ENCODE measurements around the gene GRAMD1A.

The GRAMD1A gene

GRCh38 chr19:35030257-35031071 lies 30.3 kb downstream of the GRAMD1A start, which contains the start of gene SCN1B (continued):
- TF ChIP-seq, protein P1, sequence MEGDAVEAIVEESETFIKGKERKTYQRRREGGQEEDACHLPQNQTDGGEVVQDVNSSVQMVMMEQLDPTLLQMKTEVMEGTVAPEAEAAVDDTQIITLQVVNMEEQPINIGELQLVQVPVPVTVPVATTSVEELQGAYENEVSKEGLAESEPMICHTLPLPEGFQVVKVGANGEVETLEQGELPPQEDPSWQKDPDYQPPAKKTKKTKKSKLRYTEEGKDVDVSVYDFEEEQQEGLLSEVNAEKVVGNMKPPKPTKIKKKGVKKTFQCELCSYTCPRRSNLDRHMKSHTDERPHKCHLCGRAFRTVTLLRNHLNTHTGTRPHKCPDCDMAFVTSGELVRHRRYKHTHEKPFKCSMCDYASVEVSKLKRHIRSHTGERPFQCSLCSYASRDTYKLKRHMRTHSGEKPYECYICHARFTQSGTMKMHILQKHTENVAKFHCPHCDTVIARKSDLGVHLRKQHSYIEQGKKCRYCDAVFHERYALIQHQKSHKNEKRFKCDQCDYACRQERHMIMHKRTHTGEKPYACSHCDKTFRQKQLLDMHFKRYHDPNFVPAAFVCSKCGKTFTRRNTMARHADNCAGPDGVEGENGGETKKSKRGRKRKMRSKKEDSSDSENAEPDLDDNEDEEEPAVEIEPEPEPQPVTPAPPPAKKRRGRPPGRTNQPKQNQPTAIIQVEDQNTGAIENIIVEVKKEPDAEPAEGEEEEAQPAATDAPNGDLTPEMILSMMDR (tag by site-specific recombination; IDR thresholded peaks at IDR 0.05): no peak
- TF ChIP-seq ZBTB17 (tag by site-specific recombination; IDR thresholded peaks at IDR 0.05) (no peak), ZNF324 (tag by site-specific recombination; IDR thresholded peaks at IDR 0.05) (no peak), ZNF426 (tag by site-specific recombination; IDR thresholded peaks at IDR 0.05) (no peak), ZNF433 (tag by site-specific recombination; IDR thresholded peaks at IDR 0.05; ENCODE audit: low read depth) (0 out of 2 replicates have a peak, but pooled peaks have one; percentile 1), KLF8 (tag by site-specific recombination; IDR thresholded peaks at IDR 0.05) (peak; percentile 49; the same call in 1 of the 2 replicates), WT1 (tag by site-specific recombination; IDR thresholded peaks at IDR 0.05) (peak; percentile 17; the same call in 1 of the 2 replicates), KLF10 (tag by site-specific recombination; IDR thresholded peaks at IDR 0.05) (peak; percentile 37; the same call in 1 of the 2 replicates), ZNF184 (tag by site-specific recombination; IDR thresholded peaks at IDR 0.05) (no peak), YY2 (tag by site-specific recombination; IDR thresholded peaks at IDR 0.05) (no peak), SP7 (tag by site-specific recombination; IDR thresholded peaks at IDR 0.05) (0 out of 2 replicates have a peak, but pooled peaks have one; percentile 47), ZNF133 (tag by site-specific recombination; IDR thresholded peaks at IDR 0.05) (no peak)

DNA sequence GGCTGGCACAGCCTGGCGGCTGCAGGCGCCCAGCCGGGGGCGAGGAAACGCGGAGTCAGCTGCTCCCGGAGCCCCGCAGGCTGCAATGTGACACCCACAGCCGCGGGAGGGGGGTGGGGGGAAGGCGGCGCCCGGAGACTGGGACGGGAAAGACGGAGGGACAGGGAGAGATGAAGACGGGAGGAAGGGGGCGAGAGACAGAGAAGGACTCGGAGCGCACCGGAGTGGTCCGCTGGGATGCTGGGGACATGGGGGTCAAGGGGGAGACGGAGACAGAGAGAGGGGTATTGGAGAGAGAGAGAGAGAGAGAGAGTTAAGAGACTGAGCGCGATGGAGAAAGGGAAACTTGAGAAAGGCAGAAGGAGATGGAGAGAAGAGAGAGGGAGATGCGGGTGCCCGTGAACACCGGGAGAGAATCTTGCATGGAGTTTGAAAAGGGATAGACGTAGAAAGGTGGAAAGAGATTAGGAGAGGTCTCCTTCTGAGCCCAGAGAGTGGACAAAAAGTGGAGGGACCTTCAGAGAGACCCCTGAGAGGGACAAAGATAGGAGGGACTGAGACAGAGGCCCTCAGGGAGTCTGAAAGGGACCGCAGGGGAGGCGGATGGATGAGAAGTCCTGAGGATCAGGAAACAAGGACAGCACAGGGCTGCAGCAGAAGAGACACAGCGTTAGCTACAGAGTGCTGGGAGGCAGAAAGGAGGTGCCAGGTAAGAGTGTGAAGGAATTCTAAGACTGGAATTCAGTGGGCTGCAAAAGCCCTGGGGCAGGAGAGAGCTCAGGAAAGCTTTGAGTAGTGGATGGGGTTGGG lies 31.2 kb downstream of the GRAMD1A start:
- peak overlapping the region; percentile 42 for H3K4me3 ChIP-seq (ENCODE audit: low read depth, low read length)
- ChIA-PET POLR2A (interaction anchor here (0.6 to 1.9 kb wide), 6 partner anchors 8 to 675 kb away, joined by 3 to 13 read pairs (median 4); no protein-coding TSS in a partner anchor), CTCF (interaction anchor here (0.6 to 1.3 kb wide), 6 partner anchors 13 to 232 kb away, joined by 3 to 10 read pairs (median 4); no protein-coding TSS in a partner anchor)
- peaks cover 14% of the 10 kb centered on the region for H3K4me1 ChIP-seq (ENCODE audit: control insufficient read depth, insufficient read depth, low read length)
- peak overlapping the region; percentile 31; the same call in 1 of the 2 replicates for H3K27ac ChIP-seq (ENCODE audit: extremely low read depth, low read depth, low read length)
- H3K36me3 ChIP-seq (ENCODE audit: control insufficient read depth in 2 of 2, insufficient read depth in 1 of 2, low read length in 2 of 2): peaks cover 31 to 37% of the 10 kb centered on the region in 2 experiments
- H3K9me3 ChIP-seq (ENCODE audit: control insufficient read depth, insufficient read depth, low read depth, low read length): no peaks in the 10 kb centered on the region
- no peak for TF ChIP-seq SETDB1 (IDR thresholded peaks at IDR 0.05; ENCODE audit: insufficient read length, low read length)
- TF ChIP-seq ZNF221 (tag by site-specific recombination; IDR thresholded peaks at IDR 0.05; ENCODE audit: borderline replicate concordance): no peak
- peak; percentile 67 for TF ChIP-seq ZNF629 (tag by site-specific recombination; IDR thresholded peaks at IDR 0.05)
- no peak for TF ChIP-seq ZNF747 (tag by site-specific recombination; IDR thresholded peaks at IDR 0.05)
- peak; percentile 65; the same call in 1 of the 2 replicates for TF ChIP-seq ZNF639 (tag by site-specific recombination; IDR thresholded peaks at IDR 0.05)
- TF ChIP-seq, protein P2, sequence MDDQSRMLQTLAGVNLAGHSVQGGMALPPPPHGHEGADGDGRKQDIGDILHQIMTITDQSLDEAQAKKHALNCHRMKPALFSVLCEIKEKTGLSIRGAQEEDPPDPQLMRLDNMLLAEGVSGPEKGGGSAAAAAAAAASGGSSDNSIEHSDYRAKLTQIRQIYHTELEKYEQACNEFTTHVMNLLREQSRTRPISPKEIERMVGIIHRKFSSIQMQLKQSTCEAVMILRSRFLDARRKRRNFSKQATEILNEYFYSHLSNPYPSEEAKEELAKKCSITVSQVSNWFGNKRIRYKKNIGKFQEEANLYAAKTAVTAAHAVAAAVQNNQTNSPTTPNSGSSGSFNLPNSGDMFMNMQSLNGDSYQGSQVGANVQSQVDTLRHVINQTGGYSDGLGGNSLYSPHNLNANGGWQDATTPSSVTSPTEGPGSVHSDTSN (CRISPR knock-in tag; IDR thresholded peaks at IDR 0.05): no peak
- no peak for TF ChIP-seq ZNF211 (tag by site-specific recombination; IDR thresholded peaks at IDR 0.05; ENCODE audit: low read depth)
- no peak for TF ChIP-seq ZNF837 (tag by site-specific recombination; IDR thresholded peaks at IDR 0.05)
- TF ChIP-seq HOXD13 (CRISPR knock-in tag; IDR thresholded peaks at IDR 0.05; ENCODE audit: borderline replicate concordance): no peak
- no peak for TF ChIP-seq ZNF292 (tag by site-specific recombination; IDR thresholded peaks at IDR 0.05; ENCODE audit: borderline replicate concordance, low read depth)
- TF ChIP-seq, protein P3, sequence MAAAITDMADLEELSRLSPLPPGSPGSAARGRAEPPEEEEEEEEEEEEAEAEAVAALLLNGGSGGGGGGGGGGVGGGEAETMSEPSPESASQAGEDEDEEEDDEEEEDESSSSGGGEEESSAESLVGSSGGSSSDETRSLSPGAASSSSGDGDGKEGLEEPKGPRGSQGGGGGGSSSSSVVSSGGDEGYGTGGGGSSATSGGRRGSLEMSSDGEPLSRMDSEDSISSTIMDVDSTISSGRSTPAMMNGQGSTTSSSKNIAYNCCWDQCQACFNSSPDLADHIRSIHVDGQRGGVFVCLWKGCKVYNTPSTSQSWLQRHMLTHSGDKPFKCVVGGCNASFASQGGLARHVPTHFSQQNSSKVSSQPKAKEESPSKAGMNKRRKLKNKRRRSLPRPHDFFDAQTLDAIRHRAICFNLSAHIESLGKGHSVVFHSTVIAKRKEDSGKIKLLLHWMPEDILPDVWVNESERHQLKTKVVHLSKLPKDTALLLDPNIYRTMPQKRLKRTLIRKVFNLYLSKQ (tag by site-specific recombination; IDR thresholded peaks at IDR 0.05; ENCODE audit: borderline replicate concordance): no peak
- TF ChIP-seq ZNF114 (tag by site-specific recombination; IDR thresholded peaks at IDR 0.05): no peak
- no peak for TF ChIP-seq ZNF626 (tag by site-specific recombination; IDR thresholded peaks at IDR 0.05)
- TF ChIP-seq ZNF169 (tag by site-specific recombination; IDR thresholded peaks at IDR 0.05): peak; percentile 17; the same call in 1 of the 2 replicates
- TF ChIP-seq ZNF785 (tag by site-specific recombination; IDR thresholded peaks at IDR 0.05): peak; percentile 89; the same call in 1 of the 2 replicates
